GM21576 (cell line): ENCODE measurements around the gene TENM3.

Experiments
- ATAC-seq: cut with Tn5 transposase; IDR thresholded peaks from one replicate; pipeline ENCODE4 v1.9.1; 2021; ENCODE audit warnings: mild to moderate bottlenecking, moderate library complexity; ENCODE audit not compliant: unreplicated experiment

TENM3 gene

DNA sequence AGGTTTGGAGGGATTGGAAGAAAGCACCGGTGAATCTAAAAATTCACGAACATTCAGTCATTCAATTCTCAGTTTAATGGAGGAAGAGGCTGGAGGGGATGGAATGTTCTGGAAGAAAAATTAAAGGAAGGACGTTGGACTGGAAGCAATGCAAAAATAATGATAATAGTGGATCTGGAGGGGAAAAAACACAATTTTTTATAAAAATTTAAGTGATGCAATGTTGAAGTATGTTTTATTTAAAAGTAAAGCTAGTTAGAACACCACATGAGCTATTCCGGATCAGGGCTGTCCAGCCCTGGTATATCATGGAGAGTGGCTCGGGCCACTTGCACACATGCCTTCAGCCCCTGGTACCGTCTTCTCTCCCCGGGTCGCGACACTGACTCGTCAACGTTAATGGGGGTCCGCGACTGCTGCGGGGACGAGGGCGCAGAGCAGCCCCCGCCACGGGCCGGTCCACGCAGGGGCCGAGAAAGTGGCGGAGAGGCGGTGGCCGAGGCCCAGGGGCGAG is 204.6 kb downstream of the TENM3 start:
- ATAC-seq = peak; percentile 4

DNA sequence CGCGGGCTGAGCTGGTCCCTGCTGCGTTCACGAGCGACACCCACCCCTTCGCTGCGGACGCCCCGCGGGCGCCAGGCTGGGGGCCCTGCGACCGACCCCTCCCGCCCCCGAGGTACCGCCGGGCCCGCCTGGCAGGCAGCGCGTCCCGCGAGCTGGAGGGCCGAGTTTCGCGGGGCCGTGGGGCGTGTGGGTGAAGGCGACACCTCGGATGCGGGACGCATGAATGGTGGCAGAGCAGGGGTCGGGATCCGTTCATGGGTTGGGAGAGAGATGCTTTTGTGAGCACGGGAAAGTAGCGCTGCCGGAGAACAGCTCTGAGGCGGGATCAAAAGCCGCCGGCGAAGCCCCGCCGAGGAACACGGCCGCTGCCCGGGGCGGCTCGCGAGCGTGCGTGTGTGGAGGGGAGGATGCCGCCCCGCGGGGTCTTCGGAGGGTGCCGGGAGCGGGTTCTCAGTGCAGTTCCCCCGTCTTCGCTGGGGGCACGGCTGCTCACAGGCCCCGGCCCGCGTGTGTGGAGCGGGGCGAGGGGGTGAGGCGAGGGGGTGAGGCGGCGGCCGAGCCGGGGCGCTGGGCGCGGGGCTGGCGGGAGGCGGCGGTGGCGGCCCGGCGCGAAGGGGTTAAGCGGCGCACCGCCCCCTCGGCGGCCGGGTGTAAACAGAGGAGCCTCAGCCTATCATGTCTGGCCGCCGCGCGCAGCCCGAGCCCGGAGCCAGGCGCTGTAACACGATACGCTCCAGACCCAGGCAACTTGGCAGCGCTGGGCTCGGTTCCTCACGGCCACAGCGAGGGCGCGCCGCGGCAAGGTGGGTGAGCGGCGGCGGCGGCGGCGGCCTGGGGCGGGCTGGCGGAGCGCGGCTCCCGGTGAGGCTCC is 205.3 kb downstream of the TENM3 start:
- peak; percentile 82 for ATAC-seq

DNA sequence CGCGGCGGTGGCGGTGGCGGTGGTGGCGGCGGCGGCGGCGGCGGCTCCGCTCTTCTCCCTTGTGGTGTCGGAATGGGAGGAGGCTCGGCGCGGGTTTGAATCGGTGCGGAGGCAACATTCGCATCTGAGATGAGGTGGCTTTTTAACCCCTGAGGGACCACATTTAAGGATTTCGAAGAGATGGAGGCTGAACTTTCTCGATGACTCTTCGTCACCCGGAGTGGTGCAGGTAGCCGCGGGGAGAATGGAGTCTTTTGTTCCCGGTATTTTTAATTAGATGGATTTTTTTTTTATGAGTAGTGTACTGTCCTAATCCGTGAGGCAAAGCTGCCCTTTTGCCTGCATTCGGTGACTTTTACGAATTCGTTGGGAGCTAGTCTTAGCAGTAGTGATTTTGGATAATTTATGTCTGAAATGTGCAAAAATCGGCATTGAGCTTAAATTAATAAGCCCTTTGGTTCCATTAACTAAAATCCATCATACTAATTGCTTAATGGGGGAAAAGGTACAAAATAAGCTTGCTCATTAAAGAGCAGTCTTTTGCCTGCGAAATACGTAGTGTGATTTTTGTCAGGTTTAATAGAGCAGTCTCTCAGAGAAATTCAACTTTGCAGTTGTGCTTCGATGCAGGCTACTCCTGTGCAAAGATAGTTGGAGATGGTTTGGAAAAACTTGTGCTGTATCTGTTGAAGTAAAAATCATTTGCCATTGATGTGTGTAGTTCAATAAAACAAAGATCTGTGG is 206.2 kb downstream of the TENM3 start:
- no peak for ATAC-seq

DNA sequence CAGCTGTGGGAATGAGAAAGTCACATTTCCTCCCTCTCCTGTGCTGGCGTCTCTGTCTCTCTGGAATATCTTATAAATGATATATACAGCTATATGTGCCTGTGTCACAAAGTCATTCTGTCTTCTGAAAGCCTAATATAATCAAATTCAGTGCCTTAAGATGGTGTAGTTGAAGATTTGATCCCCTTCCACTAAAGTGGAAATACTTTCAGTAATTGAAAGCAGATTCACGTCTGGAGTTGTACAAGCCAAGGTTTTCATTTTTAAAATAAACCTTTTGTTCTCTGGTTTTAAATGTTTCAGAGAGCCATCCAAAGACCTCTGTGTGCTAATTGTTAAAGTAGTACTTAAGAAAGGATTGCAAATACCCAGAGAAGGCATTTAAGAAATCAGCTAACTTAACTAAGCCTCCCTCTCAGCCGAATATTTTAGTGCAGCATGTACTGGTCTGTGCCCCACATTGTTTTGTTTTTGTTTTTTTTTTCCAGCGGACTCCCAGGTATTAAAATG is 206.8 kb downstream of the TENM3 start:
- ATAC-seq = no peak

DNA sequence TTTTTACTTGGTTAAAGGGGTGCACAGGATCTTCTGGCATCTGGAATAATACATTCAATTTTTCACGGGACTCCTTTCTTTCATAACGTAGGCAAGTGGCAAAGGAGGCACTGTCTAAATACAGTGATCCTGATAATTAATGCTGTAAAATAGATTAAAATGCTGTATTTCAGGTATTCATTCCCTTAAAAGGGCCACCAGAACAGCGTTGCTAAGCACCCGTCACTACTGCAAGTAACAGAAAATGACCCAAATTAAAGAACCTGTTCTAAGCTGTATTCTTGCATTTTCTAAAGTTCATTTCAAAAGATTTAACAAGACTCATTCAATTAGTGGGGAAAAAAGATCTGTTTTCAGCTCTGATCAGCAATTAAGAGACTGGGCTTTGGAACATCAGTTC is 208.2 kb downstream of the TENM3 start:
- ATAC-seq = no peak

DNA sequence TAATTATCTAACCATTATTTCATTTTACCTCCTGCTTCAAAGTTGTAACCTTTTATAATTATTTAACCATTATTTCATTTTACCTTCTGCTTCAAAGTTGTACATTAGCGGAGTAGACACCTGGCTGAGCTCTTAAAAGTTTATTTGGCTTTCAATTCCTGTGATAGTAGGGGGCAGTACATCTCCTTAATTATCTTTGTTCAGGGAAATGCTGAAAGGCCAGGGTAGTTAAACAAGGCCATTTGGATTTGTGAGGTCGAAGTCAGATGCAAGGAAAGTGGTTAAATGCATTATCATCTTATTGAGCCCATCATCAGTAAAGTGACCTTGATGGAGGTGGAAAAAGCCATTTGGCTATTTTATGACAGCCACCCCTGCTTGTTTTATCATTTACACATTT is 210.6 kb downstream of the TENM3 start:
- no peak for ATAC-seq

DNA sequence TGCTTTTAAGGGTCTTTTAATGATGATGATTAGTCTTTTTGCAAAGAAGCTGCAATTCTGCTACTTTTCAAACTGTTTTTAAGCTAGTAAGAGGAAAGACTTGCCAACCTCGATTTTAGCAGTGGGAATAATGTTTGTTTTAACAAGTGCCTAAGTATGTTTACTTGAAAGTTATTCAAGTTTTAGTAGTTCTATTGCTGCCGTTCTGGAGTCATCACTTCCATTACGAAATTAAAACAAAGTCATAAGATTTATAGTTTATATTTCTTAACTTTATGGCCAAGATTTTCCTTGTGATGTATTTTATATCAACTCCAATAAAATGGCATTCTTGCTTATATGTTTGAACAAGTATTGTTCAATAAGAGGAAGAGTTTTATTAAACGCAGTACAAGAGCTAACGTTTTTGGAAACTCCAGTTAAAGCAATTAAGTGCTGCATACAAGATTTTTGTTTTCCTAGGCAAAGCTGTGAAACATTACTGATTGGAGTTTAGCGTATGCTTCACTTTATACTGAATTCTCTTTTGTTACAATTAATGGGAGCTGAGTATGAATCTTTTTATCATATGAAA is 211.3 kb downstream of the TENM3 start:
- ATAC-seq = no peak

DNA sequence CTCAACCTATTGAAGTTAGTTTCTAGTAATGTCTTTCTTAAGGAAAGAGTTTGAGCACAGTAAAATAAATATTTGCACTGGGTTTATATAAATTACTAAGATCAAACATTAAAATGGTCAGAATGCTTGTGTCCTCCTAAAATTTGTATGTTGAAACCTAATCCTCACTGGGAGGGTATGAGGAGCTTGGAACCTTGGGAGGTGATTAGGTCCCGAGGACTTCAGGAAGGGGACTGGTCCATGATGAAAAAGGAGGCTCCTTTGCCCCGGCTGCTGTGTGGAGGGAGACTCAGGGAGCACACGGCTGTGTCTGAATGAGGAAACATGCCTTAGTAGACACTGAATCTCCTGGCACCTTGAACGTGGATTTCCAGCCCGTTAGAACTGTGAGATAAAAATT is 221.9 kb downstream of the TENM3 start:
- no peak for ATAC-seq

DNA sequence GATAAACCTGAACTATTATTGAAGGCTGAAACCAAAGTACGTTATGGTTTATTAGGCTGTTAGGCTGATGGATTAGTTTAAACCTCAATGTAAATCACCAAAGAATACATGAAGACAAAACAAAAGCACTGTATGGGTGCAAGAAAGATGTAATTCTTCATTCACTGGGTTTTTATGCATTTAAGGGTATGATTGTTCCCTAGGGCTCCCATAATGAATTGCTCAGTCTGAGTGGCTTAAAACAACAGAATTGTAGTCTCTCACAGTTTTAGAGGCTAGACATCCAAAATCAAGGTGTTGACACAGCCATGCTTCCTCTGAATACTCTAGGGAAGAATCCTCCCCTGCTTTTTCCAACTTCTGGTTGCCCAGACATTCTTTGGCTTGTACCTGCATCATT is 222.8 kb downstream of the TENM3 start:
- ATAC-seq = no peak

DNA sequence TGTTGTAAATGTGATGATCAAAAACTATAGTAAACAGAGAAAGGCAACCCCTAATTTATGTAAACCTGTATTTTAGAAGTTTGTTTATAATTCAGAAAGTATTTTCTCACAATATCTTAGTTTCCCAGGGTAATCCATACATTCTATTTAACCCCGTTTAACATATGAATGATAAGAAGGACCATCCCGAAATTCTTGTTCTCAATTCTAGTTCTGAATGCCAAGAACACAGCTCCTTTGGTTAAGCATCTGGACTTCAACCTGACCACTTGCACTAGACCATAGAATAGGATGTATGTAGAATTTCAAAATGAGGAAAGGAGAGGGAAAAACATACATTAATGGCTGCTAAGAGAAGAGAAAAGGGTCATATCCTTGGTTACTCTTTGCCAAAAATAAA is 227.0 kb downstream of the TENM3 start:
- no peak for ATAC-seq

DNA sequence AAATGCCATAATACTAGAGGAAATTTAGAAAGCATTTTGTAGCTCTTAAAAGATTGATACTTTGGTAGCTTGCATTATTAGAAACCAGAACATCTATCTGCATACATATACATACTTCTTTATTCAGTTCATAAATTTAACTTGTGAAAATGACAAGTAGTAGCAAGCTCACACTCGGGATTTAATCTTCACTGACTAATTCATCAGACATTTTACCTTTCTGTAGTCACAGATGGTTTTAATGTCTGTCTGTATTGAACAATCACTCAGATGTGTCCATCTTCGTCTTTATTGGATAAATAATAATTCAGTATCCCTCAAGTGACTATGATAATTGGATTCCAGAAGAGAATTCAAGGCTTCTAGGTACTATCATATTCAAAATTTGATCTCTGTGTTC is 232.3 kb downstream of the TENM3 start:
- no peak for ATAC-seq

DNA sequence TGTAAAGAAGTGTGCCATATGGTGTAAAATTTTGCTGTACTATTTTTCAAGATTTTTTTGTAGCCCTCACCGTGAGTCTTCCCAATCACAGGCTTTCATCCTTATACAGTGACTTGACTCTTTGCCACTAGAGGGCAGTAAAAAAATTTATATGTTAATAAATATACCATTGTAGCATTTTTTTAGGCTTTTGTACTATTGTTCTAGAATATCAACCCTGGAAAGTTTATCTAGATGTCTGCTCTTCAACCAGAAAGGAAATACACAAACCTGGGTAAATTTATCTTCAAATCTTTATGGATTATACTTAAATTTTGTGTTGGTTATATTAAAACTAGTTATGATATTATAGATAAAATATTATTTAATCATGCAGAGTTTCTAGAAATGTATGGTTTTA is 235.3 kb downstream of the TENM3 start:
- ATAC-seq = peak; percentile 68

DNA sequence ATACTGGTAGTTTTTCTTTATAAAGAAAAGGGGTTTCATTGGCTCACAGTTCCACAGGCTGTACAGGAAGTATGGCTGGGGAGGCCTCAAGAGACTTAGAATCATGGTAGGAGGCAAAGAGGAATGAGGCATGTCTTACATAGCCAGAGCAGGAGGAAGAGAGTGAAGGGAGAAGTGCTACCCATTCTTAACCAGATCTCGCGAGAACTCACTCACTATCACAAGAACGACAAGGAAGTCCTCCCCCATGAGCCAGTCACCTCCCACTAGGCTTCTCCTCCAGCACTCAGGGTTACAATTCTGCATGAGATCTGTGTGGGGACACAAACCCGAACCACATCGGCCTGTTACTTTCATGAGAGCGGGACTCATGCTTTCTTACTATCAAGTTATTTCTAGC is 240.5 kb downstream of the TENM3 start:
- ATAC-seq = no peak

DNA sequence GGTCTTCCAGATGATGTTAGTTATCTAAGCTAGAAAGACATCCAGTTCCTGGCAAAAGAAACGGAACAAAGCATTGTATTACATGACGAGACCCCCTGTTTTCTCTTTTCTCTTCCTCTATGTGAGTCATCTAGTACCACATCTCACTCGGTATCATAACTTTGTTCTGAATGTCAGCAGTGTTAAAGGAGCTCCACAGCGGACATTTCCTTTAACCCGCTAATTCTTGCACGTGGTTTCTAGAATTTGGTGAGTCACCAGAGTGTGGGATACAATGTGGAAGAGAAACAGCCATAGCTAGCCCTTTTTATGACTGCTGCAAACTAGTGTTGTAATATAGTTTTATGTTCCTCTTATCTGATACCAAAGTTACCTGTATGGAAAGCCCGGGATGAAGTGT is 243.7 kb downstream of the TENM3 start:
- no peak for ATAC-seq

DNA sequence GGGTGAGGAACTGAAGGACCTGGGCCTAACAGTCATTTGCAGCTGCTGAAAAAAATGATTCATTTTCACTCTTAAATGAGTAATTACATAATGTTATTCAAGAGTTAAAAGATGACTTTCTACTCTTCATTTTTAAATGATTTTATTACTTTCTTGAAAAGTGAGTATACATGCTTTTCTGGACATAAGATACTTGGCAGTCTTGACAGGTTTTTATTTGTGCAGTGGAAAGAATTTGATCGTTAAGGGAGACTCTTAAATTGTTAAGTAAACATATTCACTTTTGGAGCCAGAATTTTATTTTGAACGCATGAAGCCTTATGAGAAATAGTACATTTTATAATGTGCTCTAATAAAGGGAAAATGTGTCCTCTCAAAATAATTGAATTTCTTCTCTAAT is 245.7 kb downstream of the TENM3 start:
- no peak for ATAC-seq

DNA sequence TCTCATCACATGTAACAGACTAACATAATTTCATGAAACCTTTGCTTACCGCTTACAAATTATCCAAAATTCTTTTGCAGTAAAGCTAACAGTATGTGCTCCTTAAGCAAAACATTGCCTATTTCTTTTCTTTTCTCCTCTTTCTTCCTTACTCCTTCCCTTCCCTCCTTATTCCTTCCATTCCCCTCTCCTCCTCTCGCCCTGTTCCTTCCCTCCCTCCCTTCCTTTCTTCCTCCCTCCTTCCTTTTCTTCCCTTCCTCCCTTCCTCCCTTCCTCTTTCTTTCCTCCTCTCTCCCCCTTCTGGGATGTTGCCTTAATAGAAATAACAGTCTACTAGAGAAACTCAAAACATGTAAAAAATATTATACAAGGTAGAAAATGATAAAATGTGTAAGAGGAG is 246.4 kb downstream of the TENM3 start:
- ATAC-seq = no peak

DNA sequence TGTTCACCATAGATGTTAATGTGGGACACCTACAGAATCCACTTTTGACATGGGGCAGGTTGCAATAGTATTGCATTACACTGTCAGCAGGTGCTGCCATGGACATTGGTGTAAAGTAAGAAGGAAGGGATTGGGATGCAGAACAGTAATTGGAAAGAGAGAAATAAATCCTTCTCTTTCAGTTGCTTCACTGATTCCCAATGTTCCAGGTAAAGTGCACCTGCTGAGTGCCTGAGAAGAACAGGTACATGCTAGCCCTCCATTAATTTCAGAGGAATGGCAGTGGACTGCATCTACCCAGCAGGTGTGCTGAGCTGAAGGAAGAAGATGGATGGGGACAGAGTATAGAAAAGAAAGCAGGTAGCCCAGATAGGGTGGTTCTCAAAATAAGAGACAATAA is 248.5 kb downstream of the TENM3 start:
- no peak for ATAC-seq

DNA sequence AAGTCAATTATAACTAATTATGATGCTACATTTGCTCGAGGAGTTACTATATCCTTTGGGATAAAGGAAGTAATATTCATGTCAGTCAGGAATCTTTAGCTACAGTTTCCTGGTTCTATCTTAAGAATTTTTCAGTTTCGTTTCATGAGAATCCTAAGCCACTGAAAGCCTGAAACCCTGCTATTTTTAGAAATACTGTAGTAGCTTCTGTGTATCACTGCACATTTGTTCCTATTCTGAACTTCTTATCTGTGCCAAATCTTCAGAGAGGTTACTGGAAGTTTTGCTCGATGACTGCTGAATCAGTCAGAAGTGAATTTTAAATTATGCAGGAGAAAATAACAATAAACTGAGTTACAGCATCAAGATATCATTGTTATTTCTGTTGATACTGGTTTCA is 249.2 kb downstream of the TENM3 start:
- no peak for ATAC-seq

DNA sequence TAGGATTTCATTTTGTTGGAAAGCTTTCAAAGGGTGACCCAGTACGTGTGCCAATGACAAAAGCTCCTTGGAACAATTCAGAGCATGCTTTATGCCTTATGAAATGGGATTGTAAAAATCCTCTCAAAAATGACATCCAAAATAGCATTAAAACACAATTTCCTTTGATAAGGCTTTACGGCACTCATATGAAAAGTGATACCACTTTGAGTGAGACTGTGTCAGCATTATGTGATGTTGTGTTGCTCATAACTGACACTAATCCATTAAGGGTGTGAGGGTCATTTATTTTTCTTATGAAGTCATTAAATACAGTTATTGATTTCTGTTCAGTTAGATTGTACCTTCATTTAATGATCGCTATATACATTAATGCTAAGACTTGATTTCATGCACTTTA is 250.2 kb downstream of the TENM3 start:
- no peak for ATAC-seq

DNA sequence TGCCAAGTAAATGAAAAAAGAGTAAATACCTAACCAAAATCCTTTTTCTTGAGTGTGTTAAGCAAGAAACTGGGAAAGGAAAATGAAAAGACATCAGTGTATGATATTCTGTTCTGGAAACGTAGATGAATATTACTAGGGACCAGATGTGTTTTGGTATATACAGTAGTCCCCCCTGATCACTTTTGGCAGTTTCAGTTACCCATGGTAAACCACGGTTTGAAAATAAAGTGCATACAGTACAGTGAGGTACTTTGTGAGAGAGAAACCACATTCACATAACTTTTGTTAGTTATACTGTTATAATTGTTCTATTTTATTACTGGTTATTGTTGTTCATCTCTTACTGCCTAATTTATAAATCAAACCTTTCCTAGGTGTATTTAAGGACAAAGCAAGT is 250.9 kb downstream of the TENM3 start:
- no peak for ATAC-seq

DNA sequence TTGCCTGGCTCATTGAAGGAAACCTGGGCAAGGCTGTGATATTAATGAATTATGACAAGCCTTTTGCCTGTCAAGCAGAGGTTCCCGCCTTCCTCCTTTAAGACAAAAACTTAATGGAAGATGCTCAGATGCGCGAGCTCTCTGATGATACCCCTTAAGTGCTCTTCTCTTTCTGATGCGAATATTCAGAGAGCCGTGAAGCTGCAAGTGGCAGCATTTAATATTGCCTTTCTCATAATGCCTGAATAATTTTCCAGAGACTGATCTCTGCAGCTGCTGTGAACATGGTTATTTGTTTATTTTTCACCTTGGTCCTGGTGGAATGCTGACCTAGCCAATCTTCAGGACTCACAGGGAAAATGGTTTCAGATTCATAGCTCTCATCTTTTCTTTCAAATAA is 251.8 kb downstream of the TENM3 start:
- ATAC-seq = no peak
